NOMO-1 treated with DMSO at 0.1 percent for 48 hours (cell line): ENCODE measurements around the gene HSD17B14.
A peak's percentile ranks its signal among the peaks of the same experiment; 100 is the strongest.

ENCODE experiments used
- DNase-seq: peaks from one replicate; lab custom pipeline; 2025; ENCODE audit not compliant: unreplicated experiment; lab: John Stamatoyannopoulos, UW

The HSD17B14 gene

DNA sequence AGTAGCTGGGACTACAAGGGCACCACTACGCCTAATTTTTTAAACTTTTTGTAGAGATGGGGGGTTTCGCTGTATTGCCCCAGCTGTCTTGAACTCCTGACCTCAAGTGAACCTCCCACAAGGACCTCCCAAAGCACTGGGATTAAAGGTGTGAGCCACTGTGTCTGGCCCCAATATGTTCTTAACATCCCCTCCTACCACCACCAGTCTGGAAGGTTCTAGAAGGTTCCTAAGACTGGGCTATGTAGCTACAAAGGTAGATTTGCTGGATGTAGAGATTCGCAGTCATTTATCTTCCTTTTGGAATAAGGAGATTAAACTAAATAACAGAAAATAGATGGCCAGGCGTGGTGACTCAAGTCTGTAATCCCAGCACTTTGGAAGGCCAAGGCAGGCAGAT, 5.3 kb downstream of the HSD17B14 start:
- DNase-seq: no peak

- no peak for DNase-seq
Observed at GRCh38 chr19:48830088-48830487, 6.2 kb downstream of the HSD17B14 start.

- DNase-seq: no peak
Observed at GRCh38 chr19:48826606-48827020, 9.7 kb downstream of the HSD17B14 start.

GRCh38 chr19:48822514-48822913, 13.8 kb downstream of the HSD17B14 start:
- no peak for DNase-seq

- DNase-seq: no peak
Observed at GRCh38 chr19:48821633-48822032, 14.7 kb downstream of the HSD17B14 start.

GRCh38 chr19:48819366-48819816, 16.9 kb downstream of the HSD17B14 start:
- DNase-seq: no peak

GRCh38 chr19:48818234-48818820, 18.0 kb downstream of the HSD17B14 start:
- DNase-seq: no peak

- no peak for DNase-seq
Observed at GRCh38 chr19:48817585-48818124, 18.6 kb downstream of the HSD17B14 start.

GRCh38 chr19:48815870-48816501, 20.3 kb downstream of the HSD17B14 start:
- DNase-seq: no peak

DNA sequence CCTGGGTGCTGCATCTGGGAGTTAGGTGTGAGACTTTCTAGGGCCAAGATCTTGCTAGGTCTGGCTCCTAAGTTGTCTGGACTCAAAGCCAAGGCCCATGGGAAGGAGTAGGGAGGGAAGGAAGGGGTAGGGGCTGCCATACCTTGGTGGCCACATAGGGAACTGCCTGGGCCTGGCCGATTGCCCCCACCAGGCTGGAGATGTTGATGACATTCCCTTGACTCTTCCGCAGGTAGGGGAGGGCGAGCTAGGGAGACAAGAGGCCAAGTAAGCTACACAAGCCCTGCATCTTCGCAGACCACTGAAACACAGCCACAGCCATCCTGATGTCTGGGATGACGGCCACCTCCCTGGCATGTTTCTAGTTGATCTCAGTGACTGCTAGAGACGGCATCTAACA, 21.4 kb downstream of the HSD17B14 start:
- no peak for DNase-seq

DNA sequence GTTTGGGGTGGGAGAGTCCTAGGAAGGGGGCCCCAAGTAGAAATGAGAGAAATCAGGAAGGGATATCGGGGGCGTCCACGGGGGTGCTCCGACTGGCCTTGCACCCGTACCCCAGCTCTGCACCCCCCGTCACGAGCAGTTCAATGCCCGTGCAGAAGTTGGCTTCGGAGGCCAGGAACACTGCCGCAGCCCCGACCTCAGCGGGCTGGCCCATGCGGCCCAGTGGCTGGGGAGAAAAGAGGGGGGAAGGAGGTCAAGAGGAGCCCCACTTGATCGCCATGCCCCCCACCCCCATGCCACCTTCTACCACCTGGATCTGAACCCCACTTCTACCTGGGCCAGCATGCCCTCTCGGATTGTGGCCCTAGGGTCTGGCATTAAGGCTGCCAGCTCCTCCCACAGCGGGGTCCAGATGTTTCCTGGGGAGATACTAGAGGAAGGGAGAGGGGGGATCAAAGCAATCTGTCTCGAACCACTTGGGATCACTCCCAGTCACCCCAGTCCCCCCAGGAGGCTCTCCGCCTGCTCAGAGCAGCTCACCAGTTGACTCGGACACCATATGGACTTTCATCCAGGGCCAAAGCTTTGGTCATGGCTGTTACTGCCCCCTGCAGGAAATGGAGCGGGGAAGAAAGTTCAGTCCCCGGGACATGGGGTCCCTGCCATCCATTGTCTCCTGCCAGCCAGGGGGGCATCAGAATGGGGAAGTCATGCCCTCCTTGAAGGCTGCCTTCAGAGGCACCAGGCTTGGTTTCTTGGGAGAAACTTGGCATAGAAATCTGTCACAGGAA, 23.0 kb downstream of the HSD17B14 start:
- no peak for DNase-seq

DNA sequence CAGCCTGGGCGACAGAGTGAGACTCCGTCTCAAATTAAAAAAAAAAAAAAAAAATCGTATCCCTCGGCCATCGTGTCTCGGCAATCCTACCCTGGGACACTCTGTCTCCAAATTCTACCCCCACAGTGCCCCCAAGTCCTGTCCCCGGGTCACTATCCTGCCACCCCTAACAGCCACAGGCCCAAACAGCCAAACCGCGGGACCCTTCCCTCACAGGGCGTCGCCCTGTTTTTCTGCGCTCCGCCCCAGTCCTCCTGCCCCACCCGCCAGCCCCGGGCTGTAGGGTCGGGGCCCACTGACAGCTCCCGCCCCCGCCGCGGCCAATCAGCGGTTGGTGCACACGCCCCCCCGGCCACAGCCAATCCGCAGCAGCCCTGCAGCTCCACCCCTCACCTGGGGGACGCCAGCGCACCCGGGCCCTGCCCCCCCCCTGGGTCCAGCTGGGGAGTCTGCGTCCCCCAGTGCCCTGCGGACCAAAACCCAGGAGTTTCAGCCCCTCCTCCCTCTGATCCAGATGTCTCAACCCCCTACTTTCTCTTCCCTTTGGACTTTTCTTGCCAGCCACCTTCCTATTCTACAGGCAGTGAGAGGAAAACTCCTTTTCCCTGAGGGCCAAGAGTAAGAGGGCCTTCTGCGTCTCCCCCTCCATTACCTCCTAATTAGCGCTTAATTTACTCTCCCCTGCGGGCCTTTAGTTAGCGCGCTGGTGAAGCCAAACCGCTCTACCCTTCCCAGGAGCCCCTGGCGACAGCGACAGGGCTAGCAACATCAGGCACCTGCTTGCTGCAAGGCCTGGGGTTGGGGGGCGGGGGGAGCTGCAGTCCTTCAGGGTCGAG, 24.0 kb downstream of the HSD17B14 start:
- peak; percentile 69 for DNase-seq

DNA sequence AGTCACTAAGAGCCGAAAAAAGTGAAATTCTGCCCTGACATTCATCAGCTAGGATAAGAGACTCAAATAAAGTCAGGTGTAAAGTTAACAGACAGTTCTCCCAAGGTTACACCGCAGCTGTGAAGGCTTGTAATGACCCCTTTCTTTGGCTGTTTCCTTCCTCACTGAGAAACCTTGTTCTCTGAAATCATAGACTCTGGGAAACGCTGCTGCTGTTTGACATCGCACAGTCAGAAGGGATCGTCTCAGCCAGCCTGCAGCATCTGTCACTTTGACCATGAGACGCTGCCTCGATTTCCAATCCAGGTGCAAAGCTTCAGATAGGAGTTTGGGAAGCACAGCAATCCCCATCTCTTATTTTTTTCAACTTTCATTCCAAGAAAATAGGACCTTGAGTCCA, 26.1 kb downstream of the HSD17B14 start:
- peak; percentile 4 for DNase-seq

DNA sequence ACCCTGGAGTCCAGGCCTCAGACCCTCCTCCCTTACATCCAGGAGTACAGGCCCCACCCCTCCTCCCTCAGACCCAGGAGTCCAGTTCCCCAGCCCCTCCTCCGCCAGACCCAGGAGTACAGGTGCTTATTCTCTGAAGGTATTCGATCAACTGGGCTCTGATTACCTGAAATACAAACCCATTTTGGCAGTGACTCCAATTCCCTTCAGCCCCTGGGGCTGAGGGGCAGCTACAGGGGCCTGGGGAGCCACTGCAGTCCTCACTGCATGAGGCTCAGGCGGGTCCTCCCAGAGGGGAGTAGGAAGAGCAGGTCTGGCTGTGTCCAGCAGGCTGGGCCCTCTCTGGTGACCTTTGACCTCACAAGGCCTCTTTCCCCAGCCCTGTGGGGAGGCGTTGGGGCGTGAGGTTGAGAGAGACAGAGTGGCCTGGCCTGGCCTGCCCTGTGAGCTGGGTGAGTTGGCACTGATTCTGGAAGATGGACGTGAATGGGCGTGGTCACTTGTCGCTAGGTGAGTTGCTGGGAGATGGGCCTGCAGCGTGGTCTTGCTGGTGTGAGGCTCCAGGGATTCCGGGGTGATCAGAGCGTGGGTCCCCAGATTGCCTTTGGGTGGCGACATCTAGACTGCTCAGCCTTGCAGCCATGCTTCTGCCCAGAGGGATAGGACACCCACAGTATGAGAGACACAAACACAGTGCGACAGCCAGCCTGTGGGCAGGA, 28.5 kb downstream of the HSD17B14 start:
- no peak for DNase-seq

GRCh38 chr19:48806818-48807589, 29.3 kb downstream of the HSD17B14 start:
- peak; percentile 13 for DNase-seq

DNA sequence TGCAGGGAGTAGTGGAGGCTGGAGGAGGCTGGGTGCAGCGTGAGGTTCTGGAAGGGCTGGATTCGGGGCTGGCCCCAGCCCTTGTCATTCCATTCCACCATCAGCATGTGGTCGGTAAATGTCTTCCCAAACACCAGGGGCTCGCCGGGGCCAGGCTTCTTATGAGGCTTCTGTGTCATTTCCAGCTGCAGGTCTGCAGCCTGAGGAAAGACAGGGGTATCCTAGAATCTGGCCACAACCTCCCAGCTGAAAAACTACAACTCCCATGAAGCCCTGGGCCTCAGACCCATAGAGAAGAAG, 29.8 kb downstream of the HSD17B14 start:
- DNase-seq: no peak

DNA sequence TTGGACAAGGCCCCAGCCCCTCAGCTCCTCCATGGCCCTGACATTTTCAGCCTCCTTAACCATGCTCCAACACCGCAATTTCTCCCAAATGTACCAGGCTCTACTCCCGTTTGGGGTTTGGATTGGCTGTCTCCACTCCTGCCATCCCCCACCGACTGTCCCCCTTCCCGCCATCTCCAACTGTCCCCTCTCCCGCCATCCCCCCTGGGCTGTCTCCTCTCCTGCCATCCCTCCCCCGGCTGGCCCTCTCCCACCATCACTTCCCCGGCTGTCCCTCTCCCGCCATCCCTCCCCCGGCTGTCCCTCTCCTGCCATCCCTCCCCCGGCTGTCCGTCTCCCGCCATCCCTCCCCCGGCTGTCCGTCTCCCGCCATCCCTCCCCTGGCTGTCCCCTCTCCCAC, 30.8 kb downstream of the HSD17B14 start:
- no peak for DNase-seq

DNA sequence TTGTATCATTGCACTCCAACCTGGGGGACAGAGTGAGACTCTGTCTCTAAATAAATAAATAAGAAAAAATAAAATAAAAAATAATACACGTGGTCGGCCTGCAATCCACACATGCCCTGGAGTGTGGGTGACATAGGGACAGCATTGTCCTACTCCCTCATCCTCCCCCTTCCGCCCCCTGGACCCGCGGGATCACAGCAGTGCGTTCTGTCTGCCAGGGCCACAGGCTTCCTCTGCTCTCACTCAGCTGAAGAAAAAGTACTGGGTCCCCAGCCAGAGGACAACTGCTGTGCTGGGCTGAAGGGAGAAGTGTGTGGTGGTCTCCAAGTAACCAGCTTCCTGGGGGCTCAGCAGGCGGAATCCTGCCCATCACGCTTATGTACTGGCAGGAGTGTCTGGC, 31.8 kb downstream of the HSD17B14 start:
- no peak for DNase-seq

GRCh38 chr19:48802623-48803022, 33.7 kb downstream of the HSD17B14 start:
- DNase-seq: no peak
